Fibroblast of pulmonary artery (primary cell): ENCODE measurements around the gene SRCIN1.
"Not testable (repeated sequence)": the region's sequence is repeated elsewhere in the genome, so short reads cannot be mapped to it uniquely, and the experiment has no call there.

ENCODE experiments used
- DNase-seq: peaks from one replicate; pipeline ENCODE4 v3.0.0-alpha.2; 2010; ENCODE audit warnings: low read depth
- H3K4me3 ChIP-seq: replicated peaks from 2 replicates; pipeline ENCODE4 v1.5.1; 2011; ENCODE audit warnings: low read depth, mild to moderate bottlenecking, control low read depth, low read length, moderate library complexity
- TF ChIP-seq, protein P1 (sequence below): IDR thresholded peaks from 2 replicates; pipeline ENCODE4 v1.5.1; 2011; ENCODE audit warnings: mild to moderate bottlenecking, control low read depth, low read length, inconsistent platforms; ENCODE audit errors: missing control alignments

The SRCIN1 gene

DNA sequence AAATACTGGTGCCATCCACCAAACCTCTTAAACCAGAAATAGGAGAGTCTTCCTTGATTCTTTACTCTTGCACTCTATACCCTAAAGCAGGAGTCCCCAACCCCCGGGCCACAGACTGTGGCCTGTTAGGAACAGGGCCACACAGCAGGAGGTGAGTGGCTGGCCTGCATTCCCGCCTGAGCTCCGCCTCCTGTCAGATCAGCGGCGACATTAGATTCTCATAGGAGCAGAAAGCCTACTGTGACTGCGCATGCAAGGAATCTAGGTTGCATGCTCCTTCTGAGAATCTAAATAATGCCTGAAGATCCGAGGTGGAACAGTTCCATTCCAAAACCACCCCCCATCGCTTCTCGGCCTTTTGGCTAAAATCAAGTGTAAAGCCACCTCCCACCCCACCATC is 30.3 kb upstream of the SRCIN1 start:
- no peak for DNase-seq
- TF ChIP-seq, protein P1, sequence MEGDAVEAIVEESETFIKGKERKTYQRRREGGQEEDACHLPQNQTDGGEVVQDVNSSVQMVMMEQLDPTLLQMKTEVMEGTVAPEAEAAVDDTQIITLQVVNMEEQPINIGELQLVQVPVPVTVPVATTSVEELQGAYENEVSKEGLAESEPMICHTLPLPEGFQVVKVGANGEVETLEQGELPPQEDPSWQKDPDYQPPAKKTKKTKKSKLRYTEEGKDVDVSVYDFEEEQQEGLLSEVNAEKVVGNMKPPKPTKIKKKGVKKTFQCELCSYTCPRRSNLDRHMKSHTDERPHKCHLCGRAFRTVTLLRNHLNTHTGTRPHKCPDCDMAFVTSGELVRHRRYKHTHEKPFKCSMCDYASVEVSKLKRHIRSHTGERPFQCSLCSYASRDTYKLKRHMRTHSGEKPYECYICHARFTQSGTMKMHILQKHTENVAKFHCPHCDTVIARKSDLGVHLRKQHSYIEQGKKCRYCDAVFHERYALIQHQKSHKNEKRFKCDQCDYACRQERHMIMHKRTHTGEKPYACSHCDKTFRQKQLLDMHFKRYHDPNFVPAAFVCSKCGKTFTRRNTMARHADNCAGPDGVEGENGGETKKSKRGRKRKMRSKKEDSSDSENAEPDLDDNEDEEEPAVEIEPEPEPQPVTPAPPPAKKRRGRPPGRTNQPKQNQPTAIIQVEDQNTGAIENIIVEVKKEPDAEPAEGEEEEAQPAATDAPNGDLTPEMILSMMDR, result no peak
- no peak overlapping the region for H3K4me3 ChIP-seq

DNA sequence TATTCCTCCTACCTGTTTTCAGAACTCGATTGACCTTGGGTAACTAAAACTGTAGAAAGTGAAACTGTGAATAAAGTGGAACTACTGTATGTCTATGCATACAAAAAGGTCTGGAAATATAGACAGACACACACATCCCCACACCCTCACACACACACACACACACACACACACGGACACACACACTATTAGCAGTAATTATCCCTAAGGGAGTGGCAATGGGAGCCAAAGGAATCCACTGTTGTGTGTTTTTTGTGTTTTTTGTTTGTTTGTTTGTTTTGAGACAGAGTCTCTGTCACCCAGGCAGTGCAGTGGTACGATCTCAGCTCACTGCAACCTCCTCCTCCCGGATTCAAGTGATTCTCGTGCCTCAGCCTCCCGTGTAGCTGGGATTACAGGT is 26.6 kb upstream of the SRCIN1 start:
- TF ChIP-seq, protein P1, result no peak

DNA sequence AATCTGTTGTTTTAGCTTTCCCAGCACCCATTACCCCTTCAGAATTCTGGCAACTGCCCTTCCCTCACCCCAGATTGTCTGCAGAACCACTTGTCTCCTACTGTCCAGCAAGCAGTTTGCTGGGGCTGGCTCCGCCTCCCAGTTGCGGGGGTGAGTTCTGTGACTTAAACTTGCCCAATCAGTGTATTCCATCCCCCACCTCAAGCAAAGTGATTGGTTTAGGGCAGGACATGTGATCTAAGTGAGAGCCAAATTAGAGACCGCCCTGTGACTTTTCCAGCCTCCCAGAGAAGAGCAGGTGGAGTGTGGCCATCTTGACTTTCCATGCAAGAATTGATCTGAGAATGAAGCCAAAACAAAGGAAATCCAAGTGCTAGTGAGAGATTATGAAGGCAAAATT is 22.7 kb upstream of the SRCIN1 start:
- TF ChIP-seq, protein P1, result no peak
- DNase-seq, result peak; percentile 9
- H3K4me3 ChIP-seq, result no peak overlapping the region

More for the DNA sequence above, 26.6 kb upstream of the SRCIN1 start:
- no peak overlapping the region for H3K4me3 ChIP-seq
- no peak for DNase-seq

DNA sequence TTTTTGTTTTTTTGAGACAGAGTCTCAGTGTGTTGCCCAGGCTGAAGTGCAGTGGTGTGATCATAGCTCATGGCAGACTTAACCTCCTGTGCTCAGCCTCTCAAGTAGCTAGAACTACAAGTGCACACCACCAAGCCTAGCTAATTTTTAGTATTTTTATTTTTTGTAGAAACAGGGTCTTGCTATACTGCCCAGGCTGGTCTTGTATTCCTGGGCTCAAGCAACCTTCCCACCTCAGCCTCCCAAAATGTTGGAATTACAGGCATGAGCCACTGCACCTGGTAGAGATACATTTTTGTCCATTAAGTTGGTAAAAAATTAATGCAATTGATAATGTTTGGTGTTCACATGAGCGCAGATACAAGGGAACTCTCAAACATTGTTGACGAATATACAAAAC is 22.2 kb upstream of the SRCIN1 start:
- TF ChIP-seq, protein P1, result no peak
- no peak for DNase-seq
- no peak overlapping the region for H3K4me3 ChIP-seq

DNA sequence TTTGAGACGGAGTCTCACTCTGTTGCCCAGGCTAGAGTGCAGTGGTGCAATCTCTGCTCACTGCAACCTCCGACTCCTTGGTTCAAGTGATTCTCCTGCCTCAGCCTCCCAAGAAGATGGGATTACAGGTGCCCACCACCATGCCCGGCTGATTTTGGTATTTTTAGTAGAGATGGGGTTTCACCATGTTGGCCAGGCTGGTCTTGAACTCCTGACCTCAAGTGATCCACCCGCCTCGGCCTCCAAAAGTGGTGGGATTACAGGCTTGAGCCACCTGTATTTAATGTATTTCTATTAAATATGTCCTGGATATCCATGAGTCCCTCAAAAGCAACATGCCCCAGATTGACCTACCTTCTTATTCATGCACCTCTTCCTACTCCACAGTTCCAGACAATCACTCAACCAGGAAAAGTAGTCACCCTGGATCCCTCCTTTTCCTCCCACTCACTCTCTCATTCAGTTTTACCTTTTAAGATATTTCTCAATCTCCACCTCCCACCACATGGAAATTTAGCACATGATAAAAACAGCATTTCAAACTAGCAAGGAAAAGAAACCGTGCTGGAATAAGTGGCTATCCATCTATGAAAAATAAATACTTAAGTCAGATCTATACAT is 21.0 kb upstream of the SRCIN1 start:
- DNase-seq, H3K4me3 ChIP-seq: not testable (repeated sequence)

DNA sequence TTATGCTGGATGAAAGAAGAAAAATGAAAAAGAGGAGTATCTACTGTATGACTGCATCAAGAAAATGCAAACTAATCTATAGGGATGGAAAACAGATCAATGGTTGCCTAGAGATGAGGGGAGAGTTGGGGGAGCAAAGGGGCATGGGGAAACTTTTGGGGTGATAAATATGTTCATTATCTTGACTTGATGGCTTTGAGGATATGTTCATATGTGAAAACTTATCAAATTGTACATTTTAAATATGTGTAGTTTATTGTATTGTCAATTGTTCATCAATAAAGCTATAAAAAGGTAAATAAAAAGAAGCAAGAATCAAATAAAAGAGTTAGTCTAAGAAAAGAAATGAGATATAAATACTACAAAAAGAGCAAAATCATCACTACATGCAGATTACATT is 19.7 kb upstream of the SRCIN1 start:
- DNase-seq, result no peak
- H3K4me3 ChIP-seq, result no peak overlapping the region
- TF ChIP-seq, protein P1, result no peak

DNA sequence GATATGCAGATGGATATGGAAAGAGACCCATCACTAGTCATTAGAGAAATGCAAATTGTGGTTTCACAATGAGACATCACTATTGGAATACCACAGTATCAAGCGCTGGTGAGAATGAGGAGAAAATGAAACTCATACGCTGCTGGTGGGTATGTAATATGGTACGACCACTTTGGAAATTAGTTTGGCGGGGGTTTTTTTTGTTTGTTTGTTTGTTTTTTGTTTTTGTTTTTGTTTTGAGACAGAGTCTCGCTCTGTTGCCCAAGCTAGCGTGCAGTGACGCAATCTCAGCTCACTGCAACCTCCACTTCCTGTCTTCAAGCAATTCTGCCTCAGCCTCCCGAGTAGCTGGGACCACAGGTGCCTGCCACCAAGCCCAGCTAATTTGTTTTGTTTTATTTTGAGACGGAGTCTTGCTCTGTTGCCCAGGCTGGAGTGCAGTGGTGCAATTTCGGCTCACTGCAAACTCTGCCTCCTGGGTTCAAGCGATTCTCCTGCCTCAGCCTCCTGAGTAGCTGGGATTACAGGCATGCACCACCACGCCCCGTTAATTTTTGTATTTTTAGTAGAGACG is 19.1 kb upstream of the SRCIN1 start:
- DNase-seq, H3K4me3 ChIP-seq: not testable (repeated sequence)

DNA sequence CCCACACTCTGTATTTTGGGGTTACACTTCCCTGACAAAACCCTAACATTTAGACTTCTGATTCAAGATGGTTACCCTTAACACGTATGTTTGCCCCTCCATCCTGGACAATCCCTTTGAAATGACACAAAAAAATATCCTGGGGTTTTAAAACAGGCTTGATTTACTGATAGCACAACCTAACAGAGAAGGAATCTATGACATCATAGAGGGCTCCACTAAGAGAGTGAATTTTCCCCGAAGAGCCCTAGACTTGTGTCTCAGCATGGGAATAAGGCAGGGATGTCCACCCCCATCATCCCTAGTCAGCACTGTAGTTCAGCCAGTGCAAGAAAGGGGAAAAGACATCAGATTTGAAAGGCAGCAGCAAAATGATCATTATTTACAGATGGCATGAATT is 15.8 kb upstream of the SRCIN1 start:
- TF ChIP-seq, protein P1, result no peak
- no peak overlapping the region for H3K4me3 ChIP-seq
- DNase-seq, result no peak
